ENCODE measurements around the gene SS18L1. TPM values are rescaled to one million over a fixed set of nuclear protein-coding genes. Genes with fewer than 3 reads are reported as not detected.
"Not testable (repeated sequence)": the region's sequence is repeated elsewhere in the genome, so short reads cannot be mapped to it uniquely, and the experiment has no call there.

Gene SS18L1
- total RNA-seq, 1 experiment from 2014 or later = 29.0 TPM

- H4K20me1 ChIP-seq (ENCODE audit: insufficient read depth) = peaks cover 55% of the 10 kb centered on the region
- H3K4me3 ChIP-seq = no peak overlapping the region
- TF ChIP-seq, protein P1, sequence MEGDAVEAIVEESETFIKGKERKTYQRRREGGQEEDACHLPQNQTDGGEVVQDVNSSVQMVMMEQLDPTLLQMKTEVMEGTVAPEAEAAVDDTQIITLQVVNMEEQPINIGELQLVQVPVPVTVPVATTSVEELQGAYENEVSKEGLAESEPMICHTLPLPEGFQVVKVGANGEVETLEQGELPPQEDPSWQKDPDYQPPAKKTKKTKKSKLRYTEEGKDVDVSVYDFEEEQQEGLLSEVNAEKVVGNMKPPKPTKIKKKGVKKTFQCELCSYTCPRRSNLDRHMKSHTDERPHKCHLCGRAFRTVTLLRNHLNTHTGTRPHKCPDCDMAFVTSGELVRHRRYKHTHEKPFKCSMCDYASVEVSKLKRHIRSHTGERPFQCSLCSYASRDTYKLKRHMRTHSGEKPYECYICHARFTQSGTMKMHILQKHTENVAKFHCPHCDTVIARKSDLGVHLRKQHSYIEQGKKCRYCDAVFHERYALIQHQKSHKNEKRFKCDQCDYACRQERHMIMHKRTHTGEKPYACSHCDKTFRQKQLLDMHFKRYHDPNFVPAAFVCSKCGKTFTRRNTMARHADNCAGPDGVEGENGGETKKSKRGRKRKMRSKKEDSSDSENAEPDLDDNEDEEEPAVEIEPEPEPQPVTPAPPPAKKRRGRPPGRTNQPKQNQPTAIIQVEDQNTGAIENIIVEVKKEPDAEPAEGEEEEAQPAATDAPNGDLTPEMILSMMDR (conservative IDR thresholded peaks at IDR 0.05) = no peak
- TF ChIP-seq EZH2 (IDR thresholded peaks at IDR 0.05; ENCODE audit: low read depth) = no peak
- intact Hi-C loops (cut with micrococcal nuclease; ENCODE audit: unreplicated experiment) = no loop called here
- H3K4me2 ChIP-seq = no peak overlapping the region
- H3K9me3 ChIP-seq (ENCODE audit: insufficient read depth, low read depth) = no peaks in the 10 kb centered on the region
- no peak for DNase-seq
- BruUV-seq (replicated peaks) = no TSS peak
- H3K79me2 ChIP-seq (ENCODE audit: low read depth) = peaks cover 86% of the 10 kb centered on the region
- H3K27me3 ChIP-seq (ENCODE audit: insufficient read depth, low read depth) = no peaks in the 10 kb centered on the region
- ChIA-PET POLR2A (ENCODE audit: unreplicated experiment) (no interaction called here), CTCF (no interaction called here)
- H3K36me3 ChIP-seq (ENCODE audit: low read depth) = 0 out of 2 replicates have a peak, but pooled peaks cover 1% of the 10 kb centered on the region
- H2AFZ ChIP-seq = no peak overlapping the region
- no peaks in the 10 kb centered on the region for H3K9me2 ChIP-seq (ENCODE audit: insufficient read depth)
- H3K4me1 ChIP-seq (replicated peaks; ENCODE audit: insufficient read depth) = peaks cover 10% of the 10 kb centered on the region
- H3F3A ChIP-seq (ENCODE audit: insufficient read depth, low read depth) = no peaks in the 10 kb centered on the region
- H3K27ac ChIP-seq = no peak overlapping the region
Observed at GRCh38 chr20:62147528-62147927, 4.0 kb downstream of the SS18L1 start.

DNA sequence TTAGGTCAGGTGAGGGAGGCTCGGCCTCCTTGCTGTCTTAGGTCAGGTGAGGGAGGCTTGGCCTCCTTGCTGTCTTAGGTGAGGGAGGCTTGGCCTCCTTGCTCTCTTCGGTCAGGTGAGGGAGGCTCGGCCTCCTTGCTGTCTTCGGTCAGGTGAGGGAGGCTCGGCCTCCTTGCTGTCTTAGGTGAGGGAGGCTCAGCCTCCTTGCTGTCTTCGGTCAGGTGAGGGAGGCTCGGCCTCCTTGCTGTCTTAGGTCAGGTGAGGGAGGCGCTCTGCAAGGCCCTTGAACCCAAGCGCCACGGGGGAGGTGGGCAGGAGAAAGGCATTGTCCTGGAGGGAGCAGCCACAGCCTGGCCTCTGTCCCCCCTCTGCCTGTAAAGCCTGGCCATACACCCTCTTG, 4.8 kb downstream of the SS18L1 start:
- Histone ChIP-seq H4K20me1 (ENCODE audit: insufficient read depth) (peaks cover 59% of the 10 kb centered on the region), H3K4me1 (replicated peaks; ENCODE audit: insufficient read depth) (peaks cover 10% of the 10 kb centered on the region), H3K79me2 (ENCODE audit: low read depth) (peaks cover 91% of the 10 kb centered on the region)
- H3K9me3 ChIP-seq (ENCODE audit: insufficient read depth, low read depth); H2AFZ ChIP-seq; H3K27ac ChIP-seq; H3K27me3 ChIP-seq (ENCODE audit: insufficient read depth, low read depth); H3K4me2 ChIP-seq; H3K9me2 ChIP-seq (ENCODE audit: insufficient read depth); H3F3A ChIP-seq (ENCODE audit: insufficient read depth, low read depth); H3K4me3 ChIP-seq; H3K36me3 ChIP-seq (ENCODE audit: low read depth); intact Hi-C loops (cut with micrococcal nuclease; ENCODE audit: unreplicated experiment); BruUV-seq (replicated peaks); POLR2A ChIA-PET (ENCODE audit: unreplicated experiment); DNase-seq; CTCF ChIA-PET: not testable (repeated sequence)

DNA sequence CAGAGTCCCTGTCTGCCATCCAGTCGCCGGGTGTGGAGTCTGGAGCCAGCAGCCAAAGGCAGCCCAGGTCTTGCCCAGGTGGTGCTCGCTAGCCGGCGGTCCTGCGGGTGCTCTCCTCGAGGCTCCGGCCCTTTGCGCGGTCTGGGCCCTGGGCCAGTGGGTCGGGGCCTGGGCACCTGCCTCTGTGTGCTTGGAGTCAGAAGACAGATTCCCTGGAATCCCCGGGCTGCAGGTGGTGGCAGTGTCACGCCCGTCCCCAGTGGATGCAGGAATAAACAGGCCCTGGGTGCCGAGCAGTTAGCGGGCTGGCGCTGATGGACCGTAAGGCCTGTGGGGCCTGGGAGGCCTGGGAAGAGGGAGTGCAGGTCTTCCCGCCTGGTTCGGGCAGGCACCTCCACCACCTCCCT, 5.3 kb downstream of the SS18L1 start:
- H3K9me2 ChIP-seq (ENCODE audit: insufficient read depth) = no peaks in the 10 kb centered on the region
- peaks cover 62% of the 10 kb centered on the region for H4K20me1 ChIP-seq (ENCODE audit: insufficient read depth)
- H3K79me2 ChIP-seq (ENCODE audit: low read depth) = peaks cover 96% of the 10 kb centered on the region
- no peak overlapping the region for H2AFZ ChIP-seq
- no peak for DNase-seq
- peaks cover 4% of the 10 kb centered on the region; the same call in 1 of the 2 replicates for H3F3A ChIP-seq (ENCODE audit: insufficient read depth, low read depth)
- H3K4me1 ChIP-seq (replicated peaks; ENCODE audit: insufficient read depth) = peaks cover 10% of the 10 kb centered on the region
- no peaks in the 10 kb centered on the region for H3K9me3 ChIP-seq (ENCODE audit: insufficient read depth, low read depth)
- H3K27ac ChIP-seq = no peak overlapping the region
- no peak overlapping the region for H3K4me3 ChIP-seq
- no TSS peak for BruUV-seq (replicated peaks)
- ChIA-PET POLR2A (ENCODE audit: unreplicated experiment) (no interaction called here), CTCF (no interaction called here)
- 0 out of 2 replicates have a peak, but pooled peaks cover 5% of the 10 kb centered on the region for H3K36me3 ChIP-seq (ENCODE audit: low read depth)
- H3K27me3 ChIP-seq (ENCODE audit: insufficient read depth, low read depth) = no peaks in the 10 kb centered on the region
- TF ChIP-seq, protein P1 (conservative IDR thresholded peaks at IDR 0.05) = no peak
- TF ChIP-seq EZH2 (IDR thresholded peaks at IDR 0.05; ENCODE audit: low read depth) = no peak
- intact Hi-C loops (cut with micrococcal nuclease; ENCODE audit: unreplicated experiment) = no loop called here
- no peak overlapping the region for H3K4me2 ChIP-seq
